NCI-H1105 (cell line): ENCODE results near the gene IKZF4.

ENCODE experiments used
- DNase-seq: peaks from one replicate; lab custom pipeline; 2025; lab: John Stamatoyannopoulos, UW

IKZF4 gene

DNA sequence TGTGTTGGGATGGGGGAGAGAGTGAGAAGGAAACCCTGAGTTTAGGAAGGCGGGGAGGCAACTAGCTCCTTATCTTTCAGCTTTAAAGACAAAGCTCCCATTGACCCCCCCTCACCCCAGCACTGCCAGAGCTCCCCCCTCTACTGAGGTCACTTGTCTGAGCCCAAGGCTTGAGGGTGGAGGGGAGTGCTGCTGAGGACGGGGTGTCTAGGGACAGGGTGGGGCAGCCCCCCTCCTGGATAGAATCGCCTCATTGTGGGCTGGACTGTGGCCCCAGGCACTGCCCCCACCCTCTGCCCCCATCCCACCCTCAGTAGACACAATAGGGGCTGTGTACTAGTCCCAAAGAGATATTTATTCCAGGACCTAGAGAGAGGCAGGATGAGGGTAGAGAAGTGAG is 62.1 kb downstream of the IKZF4 start:
- DNase-seq = no peak

GRCh38 chr12:56084958-56085543 is 64.2 kb downstream of the IKZF4 start:
- no peak for DNase-seq

GRCh38 chr12:56086096-56086495 is 65.3 kb downstream of the IKZF4 start:
- DNase-seq = no peak

- no peak for DNase-seq
Observed at GRCh38 chr12:56086608-56087007, 65.8 kb downstream of the IKZF4 start.

DNA sequence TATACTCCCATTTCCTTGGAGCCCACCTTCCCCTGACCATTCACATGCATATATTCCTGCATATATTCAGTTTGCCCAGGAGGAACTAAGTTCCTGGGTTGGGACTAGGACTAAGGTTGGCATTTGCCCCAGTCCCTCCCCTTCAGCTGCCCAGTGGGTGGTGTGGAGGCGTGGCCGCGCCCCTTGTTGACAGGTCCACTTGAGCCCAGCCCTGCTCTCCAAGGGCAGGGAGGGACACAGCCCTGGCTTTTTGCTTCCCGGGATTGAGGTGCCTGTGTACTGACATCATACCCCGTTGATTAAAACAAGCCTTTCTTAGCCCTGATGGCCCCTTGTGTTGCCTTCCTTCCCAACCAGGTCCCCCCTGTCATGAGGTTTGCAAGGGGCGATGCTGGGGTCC is 66.4 kb downstream of the IKZF4 start:
- DNase-seq = no peak
